Adipocyte (in vitro differentiated cells): Measurements from ENCODE around the gene PBX1.
"Not testable (repeated sequence)": the region's sequence is repeated elsewhere in the genome, so short reads cannot be mapped to it uniquely, and the experiment has no call there.

Source experiments
- DNase-seq: peaks from one replicate; pipeline ENCODE4 v3.0.0-alpha.2; 2015; ENCODE audit warnings: low read depth
- H3K27me3 ChIP-seq: replicated peaks from 2 replicates; pipeline ENCODE4 v1.7.0; 2013; ENCODE audit warnings: mild to moderate bottlenecking, low read length, moderate library complexity; ENCODE audit not compliant: control insufficient read depth, insufficient read depth
- H3K36me3 ChIP-seq: 2 replicates; pipeline ENCODE4 v1.7.0; 2013; ENCODE audit warnings: low read length, mild to moderate bottlenecking, moderate library complexity; ENCODE audit not compliant: control insufficient read depth, insufficient read depth, severe bottlenecking
- H3K4me1 ChIP-seq: 2 replicates; pipeline ENCODE4 v1.7.0; 2013; ENCODE audit warnings: mild to moderate bottlenecking, low read length, moderate library complexity; ENCODE audit not compliant: control insufficient read depth, insufficient read depth
- H3K4me3 ChIP-seq: 2 replicates; pipeline ENCODE4 v1.7.0; 2013; ENCODE audit warnings: mild to moderate bottlenecking, low read length, moderate library complexity
- H3K9ac ChIP-seq: 2 replicates; pipeline ENCODE4 v1.7.0; 2013; ENCODE audit warnings: mild to moderate bottlenecking, low read length, moderate library complexity
- H3K9me3 ChIP-seq: 2 replicates; pipeline ENCODE4 v1.7.0; 2013; ENCODE audit warnings: mild to moderate bottlenecking, low read length, moderate library complexity; ENCODE audit not compliant: control insufficient read depth

PBX1 gene

GRCh38 chr1:164648636-164649035 lies 89.7 kb downstream of the PBX1 start:
- Histone ChIP-seq H3K9me3 (no peaks in the 10 kb centered on the region), H3K9ac (no peak overlapping the region), H3K4me1 (peaks cover 38% of the 10 kb centered on the region), H3K36me3 (no peaks in the 10 kb centered on the region), H3K4me3 (no peak overlapping the region), H3K27me3 (no peaks in the 10 kb centered on the region)
- peak; percentile 52 for DNase-seq

GRCh38 chr1:164649146-164649545 lies 90.2 kb downstream of the PBX1 start:
- H3K9ac ChIP-seq: no peak overlapping the region
- no peak overlapping the region for H3K4me3 ChIP-seq
- no peaks in the 10 kb centered on the region for H3K36me3 ChIP-seq
- peaks cover 37% of the 10 kb centered on the region for H3K4me1 ChIP-seq
- H3K9me3 ChIP-seq: no peaks in the 10 kb centered on the region
- no peaks in the 10 kb centered on the region for H3K27me3 ChIP-seq
- DNase-seq: no peak

- DNase-seq: no peak
- Histone ChIP-seq H3K4me3 (no peak overlapping the region), H3K27me3 (no peaks in the 10 kb centered on the region), H3K9me3 (no peaks in the 10 kb centered on the region), H3K4me1 (peaks cover 24% of the 10 kb centered on the region), H3K9ac (no peak overlapping the region), H3K36me3 (no peaks in the 10 kb centered on the region)
These were observed 91.5 kb downstream of the PBX1 start for GRCh38 chr1:164650531-164650930.

GRCh38 chr1:164651351-164651951 lies 92.5 kb downstream of the PBX1 start:
- Histone ChIP-seq H3K27me3 (no peaks in the 10 kb centered on the region), H3K4me1 (peaks cover 22% of the 10 kb centered on the region), H3K36me3 (no peaks in the 10 kb centered on the region), H3K9ac (no peak overlapping the region), H3K9me3 (no peaks in the 10 kb centered on the region), H3K4me3 (no peak overlapping the region)
- DNase-seq: peak; percentile 38

- H3K4me1 ChIP-seq: peaks cover 22% of the 10 kb centered on the region
- H3K36me3 ChIP-seq, DNase-seq, H3K27me3 ChIP-seq, H3K9me3 ChIP-seq, H3K9ac ChIP-seq, H3K4me3 ChIP-seq: not testable (repeated sequence)
These were observed 94.0 kb downstream of the PBX1 start for GRCh38 chr1:164652969-164653368.

- no peak for DNase-seq
- Histone ChIP-seq H3K36me3 (no peaks in the 10 kb centered on the region), H3K9me3 (no peaks in the 10 kb centered on the region), H3K4me1 (peaks cover 16% of the 10 kb centered on the region), H3K27me3 (no peaks in the 10 kb centered on the region), H3K4me3 (no peak overlapping the region), H3K9ac (no peak overlapping the region)
These were observed 94.7 kb downstream of the PBX1 start for GRCh38 chr1:164653705-164654104.

GRCh38 chr1:164654200-164654599 lies 95.2 kb downstream of the PBX1 start:
- Histone ChIP-seq H3K4me1 (peaks cover 11% of the 10 kb centered on the region), H3K27me3 (no peaks in the 10 kb centered on the region), H3K9ac (no peak overlapping the region), H3K4me3 (no peak overlapping the region), H3K9me3 (no peaks in the 10 kb centered on the region), H3K36me3 (no peaks in the 10 kb centered on the region)
- DNase-seq: no peak

GRCh38 chr1:164658864-164659263 lies 99.9 kb downstream of the PBX1 start:
- H3K4me3 ChIP-seq: no peak overlapping the region

GRCh38 chr1:164659621-164660411 lies 100.8 kb downstream of the PBX1 start:
- Histone ChIP-seq H3K27me3 (no peaks in the 10 kb centered on the region), H3K9me3 (no peaks in the 10 kb centered on the region), H3K4me1 (no peaks in the 10 kb centered on the region), H3K4me3 (no peak overlapping the region), H3K36me3 (no peaks in the 10 kb centered on the region), H3K9ac (no peak overlapping the region)
- DNase-seq: no peak

More at GRCh38 chr1:164658864-164659263, 99.9 kb downstream of the PBX1 start:
- no peaks in the 10 kb centered on the region for H3K4me1 ChIP-seq
- H3K9me3 ChIP-seq: no peaks in the 10 kb centered on the region
- H3K27me3 ChIP-seq: no peaks in the 10 kb centered on the region
- no peak overlapping the region for H3K9ac ChIP-seq
- DNase-seq: no peak
- H3K36me3 ChIP-seq: no peaks in the 10 kb centered on the region

GRCh38 chr1:164660412-164660772 lies 101.4 kb downstream of the PBX1 start:
- H3K4me3 ChIP-seq: no peak overlapping the region
- H3K9me3 ChIP-seq: no peaks in the 10 kb centered on the region
- H3K9ac ChIP-seq: no peak overlapping the region
- H3K27me3 ChIP-seq: no peaks in the 10 kb centered on the region
- no peak for DNase-seq
- no peaks in the 10 kb centered on the region for H3K4me1 ChIP-seq
- no peaks in the 10 kb centered on the region for H3K36me3 ChIP-seq

GRCh38 chr1:164660775-164661174 lies 101.8 kb downstream of the PBX1 start:
- DNase-seq: no peak
- Histone ChIP-seq H3K9ac (no peak overlapping the region), H3K27me3 (no peaks in the 10 kb centered on the region)

More at GRCh38 chr1:164660775-164661174, 101.8 kb downstream of the PBX1 start:
- no peaks in the 10 kb centered on the region for H3K4me1 ChIP-seq
- H3K36me3 ChIP-seq: no peaks in the 10 kb centered on the region
- no peak overlapping the region for H3K4me3 ChIP-seq
- no peaks in the 10 kb centered on the region for H3K9me3 ChIP-seq
